Astrocyte (in vitro differentiated cells and primary cell): ENCODE measurements around the gene LARGE1. TPM values are rescaled to one million over a fixed set of nuclear protein-coding genes. Genes with fewer than 3 reads are reported as not detected.

Source experiments
- DNase-seq: peaks from one replicate; pipeline ENCODE4 v3.0.0-alpha.2; 2010; ENCODE audit warnings: low read depth
- FAIRE-seq: peaks from 2 replicates; lab custom pipeline; 2011; peaks lifted over from hg19 to GRCh38; lab: Jason Lieb, UNC
- H2AFZ ChIP-seq: 2 replicates; pipeline ENCODE4 v1.6.0; 2012; ENCODE audit warnings: low read depth, low read length, inconsistent platforms
- H3K27ac ChIP-seq: 2 replicates; pipeline ENCODE4 v1.5.1; 2011; ENCODE audit warnings: low read depth, low read length, inconsistent platforms
- H3K27me3 ChIP-seq: 2 replicates; pipeline ENCODE4 v1.6.0; 2011; ENCODE audit warnings: low read length, inconsistent platforms; ENCODE audit not compliant: insufficient read depth
- H3K36me3 ChIP-seq: 2 replicates; pipeline ENCODE4 v1.5.1; 2011; ENCODE audit warnings: low read length, inconsistent platforms; ENCODE audit not compliant: insufficient read depth
- H3K4me1 ChIP-seq: 2 replicates; pipeline ENCODE4 v1.5.1; 2011; ENCODE audit warnings: low read length, inconsistent platforms; ENCODE audit not compliant: insufficient read depth
- H3K4me2 ChIP-seq: 2 replicates; pipeline ENCODE4 v1.6.0; 2012; ENCODE audit warnings: low read length, inconsistent platforms
- H3K4me3 ChIP-seq: 2 replicates; pipeline ENCODE4 v1.5.1; 2011; ENCODE audit warnings: low read depth, mild to moderate bottlenecking, low read length, inconsistent platforms; ENCODE audit not compliant: insufficient read depth
- H3K79me2 ChIP-seq: 2 replicates; pipeline ENCODE4 v1.6.0; 2012; ENCODE audit warnings: mild to moderate bottlenecking, low read length, inconsistent platforms; ENCODE audit not compliant: insufficient read depth
- H3K9ac ChIP-seq: 2 replicates; pipeline ENCODE4 v1.6.0; 2012; ENCODE audit warnings: mild to moderate bottlenecking, low read length, inconsistent platforms
- H3K9me3 ChIP-seq: 2 replicates; pipeline ENCODE4 v1.5.1; 2012; ENCODE audit warnings: low read depth, mild to moderate bottlenecking, low read length, inconsistent platforms; ENCODE audit not compliant: insufficient read depth
- H4K20me1 ChIP-seq: 2 replicates; pipeline ENCODE4 v1.6.0; 2012; ENCODE audit warnings: low read length, inconsistent platforms; ENCODE audit not compliant: insufficient read depth
- H3K27ac Mint-ChIP-seq: one replicate; pipeline ENCODE4 v1.8.0; 2021; ENCODE audit warnings: mild to moderate bottlenecking, mixed read lengths; ENCODE audit not compliant: unreplicated experiment
- H3K27me3 Mint-ChIP-seq: one replicate; pipeline ENCODE4 v1.8.0; 2021; ENCODE audit warnings: low read depth, mixed read lengths; ENCODE audit not compliant: unreplicated experiment
- H3K36me3 Mint-ChIP-seq: one replicate; pipeline ENCODE4 v1.8.0; 2021; ENCODE audit warnings: low read depth, mixed read lengths; ENCODE audit not compliant: unreplicated experiment
- H3K4me1 Mint-ChIP-seq: one replicate; pipeline ENCODE4 v1.8.0; 2021; ENCODE audit warnings: low read depth, mixed read lengths; ENCODE audit not compliant: unreplicated experiment
- H3K4me3 Mint-ChIP-seq: one replicate; pipeline ENCODE4 v1.8.0; 2021; ENCODE audit warnings: mild to moderate bottlenecking, moderate library complexity, mixed read lengths; ENCODE audit not compliant: unreplicated experiment
- H3K9me3 Mint-ChIP-seq: one replicate; pipeline ENCODE4 v1.8.0; 2021; ENCODE audit warnings: mild to moderate bottlenecking, mixed read lengths; ENCODE audit not compliant: unreplicated experiment
- CTCF ChIP-seq: IDR thresholded peaks from 2 replicates; pipeline ENCODE4 v1.5.1; 2011; ENCODE audit warnings: low read depth, mild to moderate bottlenecking, inconsistent platforms, low read length, moderate library complexity; ENCODE audit not compliant: insufficient read depth
- EZH2 ChIP-seq: IDR thresholded peaks from 2 replicates; pipeline ENCODE4 v1.6.1; 2012; ENCODE audit warnings: mild to moderate bottlenecking, low read length, inconsistent platforms; ENCODE audit not compliant: insufficient read depth
- total RNA-seq: library from RNA; stranded (reverse); gene quantifications from 2 replicates; pipeline ENCODE4 v1.2.1, GENCODE V29; 2021

LARGE1 gene
- total RNA-seq, 1 donor from 2014 or later: 92.6 TPM

- no peaks in the 10 kb centered on the region for H3K36me3 ChIP-seq
These were observed 366.8 kb downstream of the LARGE1 start for GRCh38 chr22:33553493-33553892.

GRCh38 chr22:33544707-33545106, 375.6 kb downstream of the LARGE1 start:
- peak; percentile 41 for DNase-seq
- no peaks in the 10 kb centered on the region for H3K36me3 ChIP-seq
- TF ChIP-seq EZH2 (no peak), CTCF (no peak)

More at GRCh38 chr22:33553493-33553892, 366.8 kb downstream of the LARGE1 start:
- no peaks in the 10 kb centered on the region for H3K4me1 ChIP-seq
- H3K27me3 ChIP-seq: no peaks in the 10 kb centered on the region
- Mint-ChIP-seq H3K4me3 (no peak overlapping the region), H3K4me1 (no peaks in the 10 kb centered on the region), H3K9me3 (no peaks in the 10 kb centered on the region), H3K27me3 (no peaks in the 10 kb centered on the region), H3K27ac (no peak overlapping the region), H3K36me3 (peaks cover 10% of the 10 kb centered on the region)
- no peaks in the 10 kb centered on the region for H3K9me3 ChIP-seq
- H3K4me3 ChIP-seq: no peak overlapping the region
- no peak overlapping the region for H3K9ac ChIP-seq
- DNase-seq (no peak), FAIRE-seq (no peak)
- no peak overlapping the region for H3K27ac ChIP-seq
- H3K4me2 ChIP-seq: no peak overlapping the region
- TF ChIP-seq CTCF: no peak
- no peak for TF ChIP-seq EZH2
- no peaks in the 10 kb centered on the region for H3K79me2 ChIP-seq
- no peaks in the 10 kb centered on the region for H4K20me1 ChIP-seq
- H2AFZ ChIP-seq: no peak overlapping the region

GRCh38 chr22:33542722-33543121, 377.6 kb downstream of the LARGE1 start:
- Histone ChIP-seq H3K27ac (no peak overlapping the region), H3K4me2 (no peak overlapping the region), H3K79me2 (no peaks in the 10 kb centered on the region), H3K36me3 (no peaks in the 10 kb centered on the region), H3K27me3 (no peaks in the 10 kb centered on the region), H3K9me3 (no peaks in the 10 kb centered on the region), H3K9ac (no peak overlapping the region), H3K4me1 (no peaks in the 10 kb centered on the region), H2AFZ (no peak overlapping the region), H4K20me1 (no peaks in the 10 kb centered on the region), H3K4me3 (no peak overlapping the region)
- H3K9me3 Mint-ChIP-seq: no peaks in the 10 kb centered on the region
- no peak for DNase-seq
- no peak overlapping the region for H3K27ac Mint-ChIP-seq
- H3K27me3 Mint-ChIP-seq: no peaks in the 10 kb centered on the region
- no peaks in the 10 kb centered on the region for H3K36me3 Mint-ChIP-seq
- H3K4me3 Mint-ChIP-seq: no peak overlapping the region
- TF ChIP-seq CTCF: no peak
- no peak for TF ChIP-seq EZH2
- no peak for FAIRE-seq
- peaks cover 17% of the 10 kb centered on the region for H3K4me1 Mint-ChIP-seq

More at GRCh38 chr22:33544707-33545106, 375.6 kb downstream of the LARGE1 start:
- Histone ChIP-seq H3K9ac (no peak overlapping the region), H2AFZ (no peak overlapping the region), H3K27me3 (no peaks in the 10 kb centered on the region), H3K27ac (no peak overlapping the region), H4K20me1 (no peaks in the 10 kb centered on the region), H3K4me1 (no peaks in the 10 kb centered on the region), H3K9me3 (no peaks in the 10 kb centered on the region), H3K4me2 (no peak overlapping the region), H3K79me2 (no peaks in the 10 kb centered on the region), H3K4me3 (no peak overlapping the region)
- peaks cover 3% of the 10 kb centered on the region for H3K36me3 Mint-ChIP-seq
- peaks cover 17% of the 10 kb centered on the region for H3K4me1 Mint-ChIP-seq
- no peak for FAIRE-seq
- H3K27ac Mint-ChIP-seq: no peak overlapping the region
- H3K9me3 Mint-ChIP-seq: no peaks in the 10 kb centered on the region
- H3K4me3 Mint-ChIP-seq: no peak overlapping the region
- no peaks in the 10 kb centered on the region for H3K27me3 Mint-ChIP-seq
